ENCODE measurements around the gene TMEM179. TPM values are rescaled to one million over a fixed set of nuclear protein-coding genes. Genes with fewer than 3 reads are reported as not detected.

TMEM179 gene
- total RNA-seq, result 56.7 TPM

DNA sequence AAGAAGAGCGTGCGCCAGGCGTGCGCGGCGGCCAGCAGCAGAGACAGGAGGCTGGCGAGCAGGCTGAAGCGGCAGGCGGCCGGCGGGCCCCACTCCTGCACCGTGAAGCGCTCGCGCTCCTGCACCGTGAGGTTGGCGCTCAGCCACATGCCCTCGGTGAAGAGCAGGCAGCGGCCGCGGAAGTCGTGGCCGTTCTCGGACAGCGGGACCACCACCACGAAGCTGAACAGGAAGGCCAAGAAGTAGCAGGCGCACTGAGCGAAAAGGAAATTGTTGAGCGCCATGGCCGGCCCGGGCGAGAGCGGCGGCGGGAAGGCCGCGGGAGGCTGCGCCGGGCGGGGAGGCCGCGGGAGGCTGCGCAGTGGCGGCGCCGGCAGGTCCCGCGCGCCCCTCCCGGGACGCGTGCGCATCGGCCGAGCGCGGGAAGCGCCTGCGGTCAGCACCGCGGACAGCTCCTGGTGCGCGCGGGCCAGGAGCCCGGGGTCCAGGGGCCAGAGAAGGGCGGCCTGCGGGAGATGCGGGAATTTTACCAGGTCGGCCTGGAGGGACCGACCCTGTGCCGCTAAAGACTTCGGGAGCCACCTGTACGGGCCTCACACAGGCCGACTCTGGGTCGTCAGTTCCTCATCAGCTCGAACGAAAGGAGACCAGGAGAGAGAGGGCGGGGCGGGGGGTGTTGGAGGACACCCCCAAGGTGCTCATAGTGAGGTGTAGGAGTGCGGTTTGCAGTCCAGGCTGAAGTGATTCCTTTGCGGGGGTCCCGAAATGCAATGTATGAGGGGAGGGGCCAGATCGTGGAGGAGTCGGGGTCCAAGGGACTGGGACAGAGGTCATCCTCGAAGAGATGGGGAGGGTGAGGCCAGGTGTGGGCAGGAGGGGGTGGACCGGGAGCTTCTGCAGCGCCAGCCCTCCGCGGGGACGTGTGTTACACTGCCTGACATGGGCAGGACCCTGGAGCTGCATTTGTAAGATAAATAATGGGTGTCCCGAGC, at the start of gene TMEM179:
Gene TMEM179 (minus strand): TSS at position 315 of the 992 bp plus-strand sequence. CDS start 31 bp downstream, at position 284.

DNA sequence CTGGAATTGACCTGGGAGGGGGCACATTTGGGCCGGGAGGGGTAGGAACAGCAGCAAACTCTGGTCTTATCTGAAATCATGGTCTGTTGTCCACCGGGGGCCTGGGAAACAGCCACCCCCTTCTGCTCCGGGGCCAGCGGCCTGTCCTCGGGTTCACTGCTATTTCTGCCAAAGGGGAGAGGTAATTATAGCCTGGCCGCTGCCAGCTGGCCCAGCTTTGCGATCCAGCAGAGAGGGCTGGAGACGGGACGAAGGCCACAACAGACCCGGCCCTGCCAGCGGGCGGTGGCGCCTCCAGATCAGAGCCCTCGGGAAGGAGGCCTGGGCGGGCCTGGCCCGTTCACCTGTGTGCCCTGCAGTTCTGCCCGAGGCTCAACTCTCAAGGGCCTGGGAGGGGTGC, 25.1 kb downstream of the TMEM179 start, which contains the start of gene C14orf180:
Gene C14orf180 (plus strand): TSS at position 258 of the 400 bp plus-strand sequence. CDS start 6,667 bp downstream, outside the sequence.

Other genes with a start within 250 kb of the TMEM179 start
- 0.92 TPM for gene C14orf180, start 25.0 kb downstream of the TMEM179 start, total RNA-seq
- 9.7 TPM for gene INF2, start 84.8 kb upstream of the TMEM179 start, total RNA-seq
- gene ADSS1, start 119.5 kb upstream of the TMEM179 start, total RNA-seq, result 6.7 TPM
- gene SIVA1, start 148.4 kb upstream of the TMEM179 start, total RNA-seq, result 20.3 TPM
- 99.0 TPM for gene AKT1, start 191.0 kb upstream of the TMEM179 start, total RNA-seq
- 1.2 TPM for gene ZBTB42, start 196.3 kb upstream of the TMEM179 start, total RNA-seq